Articular chondrocyte of knee joint (primary cell): ENCODE measurements around the gene PCIF1. TPM values are rescaled to one million over a fixed set of nuclear protein-coding genes. Genes with fewer than 3 reads are reported as not detected.

ENCODE experiments used
- total RNA-seq: library from RNA; depleted of rRNA; stranded (reverse); fragments of >200 nt; gene quantifications from 2 replicates; pipeline ENCODE4 v1.2.3, GENCODE V29; 2012

Gene PCIF1
- 11.6 and 14.0 TPM in 2 replicates for total RNA-seq

DNA sequence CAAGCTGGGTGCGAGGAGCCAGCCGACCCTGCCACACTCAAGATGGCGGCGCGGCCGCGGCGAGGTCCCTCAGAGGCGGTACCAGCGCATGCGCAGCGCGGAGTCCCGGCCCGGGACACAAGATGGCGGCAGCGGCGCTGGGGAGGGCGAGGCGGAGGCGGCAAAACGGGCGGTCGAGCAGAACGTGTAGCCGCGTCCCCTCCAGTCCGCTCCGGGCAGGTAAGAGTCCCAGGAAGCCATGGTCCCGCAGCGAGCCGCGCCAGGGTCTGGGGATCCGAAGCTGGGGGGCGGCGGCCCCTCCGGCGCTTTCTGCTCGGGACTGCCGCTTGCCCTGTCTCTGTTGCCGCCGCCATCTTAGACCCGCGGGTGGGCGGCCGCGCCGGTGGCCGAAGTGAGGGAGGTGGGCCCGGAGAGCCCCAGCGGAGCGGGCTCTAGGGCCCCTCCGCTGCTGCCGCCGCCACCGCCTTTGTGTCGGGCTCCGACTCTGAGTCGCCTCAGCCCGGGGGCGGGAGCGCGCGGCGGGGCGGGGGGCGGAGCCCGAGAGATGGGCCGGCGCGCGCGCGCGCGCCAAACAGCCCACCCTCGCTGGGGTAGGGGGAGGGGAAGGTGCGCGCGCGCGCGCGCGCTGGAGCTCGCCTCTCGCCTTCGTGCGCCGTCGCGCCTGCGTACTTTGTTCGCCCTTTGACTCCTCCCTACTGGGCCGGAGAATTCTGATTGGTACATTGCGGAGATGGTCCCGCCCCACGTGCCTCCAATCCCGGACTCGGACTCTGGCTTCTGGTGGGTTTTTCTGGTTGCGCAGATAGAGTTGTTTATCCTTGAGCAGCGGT lies at the start of gene PCIF1:
TSS of gene PCIF1 (plus strand) at position 98 of the 830 bp plus-strand sequence. CDS start 4,317 bp downstream, outside the sequence.

DNA sequence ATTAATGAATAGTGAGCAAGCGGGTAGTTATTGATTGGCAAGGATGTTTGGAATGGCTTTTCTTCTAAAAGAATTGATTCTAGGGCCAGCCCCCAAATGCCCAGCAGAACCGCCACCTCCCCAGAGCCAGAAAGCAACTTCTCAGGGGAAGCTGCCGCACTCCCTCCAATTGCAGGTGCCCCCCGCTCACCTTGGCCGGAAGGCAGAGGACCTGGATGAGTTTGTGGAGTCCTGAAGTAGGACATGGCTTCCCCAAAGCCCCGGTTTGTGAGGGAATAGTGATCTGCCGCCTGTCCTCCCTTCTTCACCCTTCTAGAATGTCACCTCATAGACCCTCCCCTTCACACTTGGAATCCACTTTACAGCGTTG lies 47.2 kb upstream of the PCIF1 start, which contains the start of gene SPATA25:
TSS of gene SPATA25 (minus strand) at position 277 of the 370 bp plus-strand sequence. CDS start at position 245, 32 bp downstream.

GRCh38 chr20:45890985-45891983 lies 43.2 kb upstream of the PCIF1 start, which contains the start of the genes CTSA and NEURL2:
Gene CTSA (plus strand): TSS chr20:45891335. CDS start chr20:45891569, 234 bp downstream.
Gene NEURL2 (minus strand): TSS chr20:45891208. CDS start chr20:45890991, 217 bp downstream.

GRCh38 chr20:45911486-45912343 lies 22.8 kb upstream of the PCIF1 start, which contains the start of gene PLTP:
Gene PLTP (minus strand): TSS chr20:45912155. CDS start chr20:45911452, 703 bp downstream.

DNA sequence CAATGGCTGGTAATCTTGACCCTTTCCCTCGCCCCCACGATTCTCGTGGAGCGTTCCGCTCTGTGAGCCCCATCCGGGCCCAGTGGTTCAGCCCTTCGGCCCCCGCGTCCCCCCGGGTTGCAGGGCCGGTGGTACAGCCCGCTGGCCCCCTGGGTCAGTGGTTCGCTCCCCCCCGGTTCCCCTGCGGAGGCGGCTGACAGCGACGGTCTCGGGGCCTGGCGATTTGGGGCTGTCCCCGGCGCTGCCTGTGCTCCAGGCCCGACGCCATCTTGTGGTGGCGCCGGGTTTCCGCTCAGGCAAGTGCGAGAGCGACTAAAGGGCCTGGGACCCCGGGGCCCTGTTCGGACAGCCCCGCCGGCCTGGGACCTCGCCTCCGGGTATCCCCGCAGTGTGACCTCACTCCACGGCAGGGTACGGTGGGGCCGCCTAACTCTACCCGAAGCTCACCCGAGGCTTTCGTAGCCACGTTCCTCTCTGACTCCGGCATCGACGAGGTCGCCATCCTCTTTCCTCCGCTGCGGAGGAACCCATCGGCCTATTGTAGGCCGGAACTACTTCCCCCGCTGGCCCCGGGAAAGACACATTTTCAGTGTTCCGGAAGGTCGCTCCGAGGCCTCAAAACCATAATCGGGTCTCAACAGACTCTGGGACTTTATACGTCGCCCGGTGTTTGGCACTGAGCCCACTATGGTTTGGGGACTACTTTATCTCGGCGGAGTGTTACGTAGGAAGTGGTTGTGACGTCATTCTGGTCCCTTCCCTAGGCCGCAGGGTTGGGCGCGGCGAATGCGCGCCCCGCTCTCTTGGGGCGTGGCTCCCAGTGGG lies 37.4 kb downstream of the PCIF1 start, which contains the start of gene ZNF335:
TSS of gene ZNF335 (minus strand) at position 529 of the 825 bp plus-strand sequence. CDS start 793 bp downstream, outside the sequence.

Other genes with a start within 250 kb of the PCIF1 start
- not detected in 2 replicates for gene WFDC13, start 232.6 kb upstream of the PCIF1 start, total RNA-seq
- gene WFDC10B, start 229.7 kb upstream of the PCIF1 start, total RNA-seq = not detected in 2 replicates
- gene SPINT4, start 212.3 kb upstream of the PCIF1 start, total RNA-seq = not detected in 2 replicates
- 0.76 and 1.4 TPM in 2 replicates for gene WFDC3, start 142.8 kb upstream of the PCIF1 start, total RNA-seq
- 20.6 and 22.6 TPM in 2 replicates for gene DNTTIP1, start 142.7 kb upstream of the PCIF1 start, total RNA-seq
- 17.1 and 17.3 TPM in 2 replicates for gene UBE2C, start 122.0 kb upstream of the PCIF1 start, total RNA-seq
- gene TNNC2, start 107.4 kb upstream of the PCIF1 start, total RNA-seq = 0.39 and 1.4 TPM in 2 replicates
- 105 TPM in 2 replicates for gene SNX21, start 100.9 kb upstream of the PCIF1 start, total RNA-seq
- 25.4 and 25.5 TPM in 2 replicates for gene ACOT8, start 77.3 kb upstream of the PCIF1 start, total RNA-seq
- 7.2 and 9.6 TPM in 2 replicates for gene ZSWIM3, start 77.1 kb upstream of the PCIF1 start, total RNA-seq
- 8.4 and 9.6 TPM in 2 replicates for gene ZSWIM1, start 53.5 kb upstream of the PCIF1 start, total RNA-seq
- 0.76 and 1.6 TPM in 2 replicates for gene SPATA25, start 47.1 kb upstream of the PCIF1 start, total RNA-seq
- 2.7 and 4.8 TPM in 2 replicates for gene NEURL2, start 43.5 kb upstream of the PCIF1 start, total RNA-seq
- 116 and 145 TPM in 2 replicates for gene CTSA, start 43.3 kb upstream of the PCIF1 start, total RNA-seq
- gene PLTP, start 22.5 kb upstream of the PCIF1 start, total RNA-seq = 17.5 and 18.3 TPM in 2 replicates
- 19.5 and 20.2 TPM in 2 replicates for gene ZNF335, start 37.5 kb downstream of the PCIF1 start, total RNA-seq
- under 0.01 and 0.52 TPM in 2 replicates for gene MMP9, start 74.2 kb downstream of the PCIF1 start, total RNA-seq
- under 0.01 TPM in 2 replicates for gene SLC12A5, start 94.5 kb downstream of the PCIF1 start, total RNA-seq
- gene NCOA5, start 155.3 kb downstream of the PCIF1 start, total RNA-seq = 12.9 and 17.2 TPM in 2 replicates
- gene CD40, start 183.6 kb downstream of the PCIF1 start, total RNA-seq = 1.2 and 2.2 TPM in 2 replicates